Left kidney (tissue), 2 donors: Measurements from ENCODE around the gene POLR2C. TPM values are rescaled to one million over a fixed set of nuclear protein-coding genes. Genes with fewer than 3 reads are reported as not detected.
A peak's percentile ranks its signal among the peaks of the same experiment; 100 is the strongest.
"Not testable (repeated sequence)": the region's sequence is repeated elsewhere in the genome, so short reads cannot be mapped to it uniquely, and the experiment has no call there.

ENCODE experiments used
- DNase-seq: peaks from one replicate; pipeline ENCODE4 v3.0.0-alpha.2; 2013
- polyA plus RNA-seq: library from polyadenylated mRNA; unstranded; fragments of 120-200 nt; gene quantifications from one replicate; pipeline ENCODE4 v1.2.1, GENCODE V29; 2013; ENCODE audit not compliant: insufficient read length

The POLR2C gene
- polyA plus RNA-seq, 1 donor, result 84.3 TPM

GRCh38 chr16:57478396-57479204 is 16.1 kb downstream of the POLR2C start:
- no peak for DNase-seq

GRCh38 chr16:57479205-57479975 is 16.9 kb downstream of the POLR2C start:
- DNase-seq, result peak; percentile 65

GRCh38 chr16:57479976-57480753 is 17.7 kb downstream of the POLR2C start:
- no peak for DNase-seq

- no peak for DNase-seq
Measured at GRCh38 chr16:57480754-57481230, 18.3 kb downstream of the POLR2C start.

GRCh38 chr16:57481421-57481820 is 18.9 kb downstream of the POLR2C start:
- no peak for DNase-seq

GRCh38 chr16:57482845-57483545 is 20.5 kb downstream of the POLR2C start:
- no peak for DNase-seq

GRCh38 chr16:57483725-57484514 is 21.4 kb downstream of the POLR2C start:
- no peak for DNase-seq

GRCh38 chr16:57484515-57485005 is 22.1 kb downstream of the POLR2C start:
- no peak for DNase-seq

- DNase-seq, result no peak
Measured at GRCh38 chr16:57485091-57485915, 22.8 kb downstream of the POLR2C start.

GRCh38 chr16:57485916-57486857 is 23.7 kb downstream of the POLR2C start, which contains the start of gene DOK4:
DOK4 (minus strand) TSS chr16:57486493; CDS start chr16:57479507, 6,986 bp downstream.
- DNase-seq, result no peak

- no peak for DNase-seq
Measured at GRCh38 chr16:57486858-57487834, 24.7 kb downstream of the POLR2C start.

GRCh38 chr16:57489229-57489628 is 26.8 kb downstream of the POLR2C start:
- DNase-seq, result no peak

GRCh38 chr16:57493767-57494166 is 31.3 kb downstream of the POLR2C start:
- DNase-seq, result no peak

GRCh38 chr16:57497121-57497520 is 34.6 kb downstream of the POLR2C start:
- DNase-seq, result no peak

- DNase-seq, result no peak
Measured at GRCh38 chr16:57498031-57498430, 35.6 kb downstream of the POLR2C start.

- DNase-seq, result not testable (repeated sequence)
Measured at GRCh38 chr16:57499941-57500340, 37.5 kb downstream of the POLR2C start.

GRCh38 chr16:57500578-57501111 is 38.2 kb downstream of the POLR2C start:
- no peak for DNase-seq
